GM12873 (cell line): ENCODE data around the gene GATA2.

Experiments used
- CTCF ChIP-seq: IDR thresholded peaks from 2 replicates; pipeline ENCODE4 v1.5.1; 2012; ENCODE audit warnings: low read depth, mild to moderate bottlenecking, moderate library complexity, low read length, control low read depth; ENCODE audit not compliant: insufficient read depth; ENCODE audit errors: missing control alignments

GATA2 gene

GRCh38 chr3:128492671-128493569 is at the start of gene GATA2:
Gene GATA2 (minus strand): TSS chr3:128493201. CDS start chr3:128487031, 6,170 bp downstream.
- no peak for TF ChIP-seq CTCF

- no peak for TF ChIP-seq CTCF
Observed at GRCh38 chr3:128541246-128541645, 48.2 kb upstream of the GATA2 start.

- TF ChIP-seq CTCF = no peak
Observed at GRCh38 chr3:128539376-128539775, 46.4 kb upstream of the GATA2 start.

- TF ChIP-seq CTCF = no peak
Observed at GRCh38 chr3:128537091-128537703, 44.2 kb upstream of the GATA2 start.

GRCh38 chr3:128532012-128532983 is 39.3 kb upstream of the GATA2 start:
- no peak for TF ChIP-seq CTCF

- TF ChIP-seq CTCF = no peak
Observed at GRCh38 chr3:128524374-128525299, 31.6 kb upstream of the GATA2 start.
